Heart right ventricle (tissue), 16 donors: ENCODE measurements around the gene MTPN. TPM values are rescaled to one million over a fixed set of nuclear protein-coding genes. Genes with fewer than 3 reads are reported as not detected.

ENCODE experiments used
- ATAC-seq, 8 donors: fragments of 200-7000 bp; cut with Tn5 transposase; one replicate each; pipeline ENCODE4 v1.9.1; 2020; ENCODE audit warnings: mild to moderate bottlenecking in 8 of 8, moderate library complexity in 8 of 8, moderate number of reproducible peaks in 1 of 8
- DNase-seq, 2 donors: peaks; one replicate each; pipeline ENCODE4 v3.0.0-alpha.2; 2020
- H3K27ac ChIP-seq, 10 donors: fragments of 200-600 bp; sonication (generic) in 2 of 10; one replicate each; pipeline versions ENCODE4 v1.5.0 to v1.8.0; 2020 to 2022; ENCODE audit warnings: mild to moderate bottlenecking in 3 of 10
- H3K27me3 ChIP-seq, 7 donors: fragments of 200-600 bp; one replicate each; pipeline ENCODE4 v1.8.0; 2021 to 2022; ENCODE audit warnings: mild to moderate bottlenecking in 2 of 7
- H3K36me3 ChIP-seq, 9 donors: fragments of 200-600 bp; sonication (generic) in 1 of 9; one replicate each; pipeline versions ENCODE4 v1.5.0 to v1.8.0; 2020 to 2022; ENCODE audit warnings: mild to moderate bottlenecking in 2 of 9
- H3K4me1 ChIP-seq, 9 donors: fragments of 200-600 bp; sonication (generic) in 1 of 9; one replicate each; pipeline versions ENCODE4 v1.5.0 to v1.8.0; 2020 to 2022; ENCODE audit warnings: mild to moderate bottlenecking in 4 of 9
- H3K4me3 ChIP-seq, 10 donors: fragments of 200-600 bp; sonication (generic) in 2 of 10; one replicate each; pipeline versions ENCODE4 v1.5.0 to v1.8.0; 2020 to 2022; ENCODE audit warnings: mild to moderate bottlenecking in 7 of 10, moderate library complexity in 2 of 10
- H3K9me3 ChIP-seq, 11 donors: fragments of 200-600 bp in 10 of 11; sonication (generic) in 2 of 11; one replicate each; pipeline versions ENCODE4 v1.5.0 to v1.8.0; 2013 to 2022; ENCODE audit warnings: mild to moderate bottlenecking in 2 of 11, control low read depth in 1 of 11, moderate library complexity in 1 of 11
- WGBS, 2 donors: extraction: QIAGEN DNeasy Blood & Tissue Kit; methylation state at CpG; one replicate each; pipeline ENCODE4 v1.1.7; 2013; ENCODE audit warnings: inconsistent platforms in 1 of 2; 5-methylcytosine and 5-hydroxymethylcytosine counted together
- intact Hi-C, 10 donors: fragments of 100-400 bp; cut with DNase I; formaldehyde crosslinking; loops; one replicate each; pipeline versions ENCODE4 v1.11.1 to v1.14.2; 2022
- polyA plus RNA-seq, 2 donors: library from polyadenylated mRNA; stranded (reverse); fragments of 200-250 nt; gene quantifications; one replicate each; pipeline ENCODE4 v1.2.3, GENCODE V29; 2013
- total RNA-seq, 10 donors: library from RNA; stranded (reverse); fragmentation: NEBNext Ultra II Directional in 3 of 10; extraction: Animal tissue kit (Norgen Biotek cat#: 25700) in 3 of 10; gene quantifications; one replicate each; pipeline versions ENCODE4 v1.2.1 to v1.2.4, GENCODE V29; 2021 to 2023
- TF ChIP-seq, protein P1 (sequence below), 9 donors: fragments of 200-600 bp; sonication (generic) in 2 of 9; IDR thresholded peaks; one replicate each; pipeline versions ENCODE4 v1.5.0 to v1.8.0; 2021 to 2022; ENCODE audit warnings: antibody characterized with exemption in 9 of 9, mild to moderate bottlenecking in 5 of 9, moderate library complexity in 1 of 9
- donor health status: Arrhythmogenic right ventricular cardiomyopathy.
- donor health status: ischemic (EF 13 %, LVEDD 7.1; RV severe dilation, severe dysfunction).
- donor health status: healthy with polysubstance abuse.
- donor health status: DM: no; HTN: yes; CAD: no.
- donor health status: DM: no; HTN: no; CAD: no.
- donor health status: ischemic (EF 25% LVEDD 6.9; RV normal size, moderate dysfunction).
- donor health status: ischemic (EF 25% LVEDD 5.7; RV mildly dilated, moderate dysfunction).
- donor health status: healthy.
- donor health status: DM: yes; HTN: yes; CAD: no.
- donor health status: Ischemic cardiomyopathy.
- donor health status: ischemic (EF 35%, LVEDD 5.7; RV mildly dilated, moderate dysfunction).
- donor health status: nonischemic (EF 11% LVEDD 7.7; RV severe dilation, severe dysfunction).
- donor health status: DM: yes; HTN: yes; CAD: no.
- donor health status: PGD.
- donor health status: ischemic (EF 29% LVEDD 5.4; RV normal size, mild dysfunction).
- donor health status: nonischemic (EF 23%, LVEDD 6.1; RV moderate dilation, normal function).

Gene MTPN
- total and polyA plus RNA-seq, 12 donors, result 15.7 to 107 (median 80.7) TPM

DNA sequence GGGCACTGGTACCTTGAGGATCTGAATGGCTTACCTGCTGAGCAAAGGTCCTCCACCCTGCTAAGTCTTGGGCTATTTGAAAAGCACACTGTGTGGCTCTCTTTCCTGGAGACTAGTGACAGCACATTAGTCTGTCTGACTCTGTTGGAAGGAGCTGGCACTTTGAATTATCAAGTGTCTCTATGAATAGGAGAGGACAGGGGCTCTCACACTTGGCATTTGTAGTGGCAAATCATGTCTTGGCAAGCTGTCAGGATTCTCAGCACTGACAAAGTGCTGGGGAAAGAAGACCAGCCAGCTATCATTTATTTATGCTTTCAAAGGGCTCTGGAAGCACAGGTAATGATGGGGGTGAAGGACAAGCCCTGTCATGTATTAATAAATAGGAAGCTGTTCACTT, 62.8 kb downstream of the MTPN start:
- H3K4me1 ChIP-seq, result peaks cover 0 to 29% (median 7%) of the 10 kb centered on the region in 9 donors
- no peaks in the 10 kb centered on the region for H3K36me3 ChIP-seq
- DNase-seq (peak in 1 of 2 donors; percentile 69), ATAC-seq (peak; percentile 63 to 97 (median 90))
- H3K9me3 ChIP-seq, result no peaks in the 10 kb centered on the region
- H3K4me3 ChIP-seq, result no peak overlapping the region
- TF ChIP-seq, protein P1, sequence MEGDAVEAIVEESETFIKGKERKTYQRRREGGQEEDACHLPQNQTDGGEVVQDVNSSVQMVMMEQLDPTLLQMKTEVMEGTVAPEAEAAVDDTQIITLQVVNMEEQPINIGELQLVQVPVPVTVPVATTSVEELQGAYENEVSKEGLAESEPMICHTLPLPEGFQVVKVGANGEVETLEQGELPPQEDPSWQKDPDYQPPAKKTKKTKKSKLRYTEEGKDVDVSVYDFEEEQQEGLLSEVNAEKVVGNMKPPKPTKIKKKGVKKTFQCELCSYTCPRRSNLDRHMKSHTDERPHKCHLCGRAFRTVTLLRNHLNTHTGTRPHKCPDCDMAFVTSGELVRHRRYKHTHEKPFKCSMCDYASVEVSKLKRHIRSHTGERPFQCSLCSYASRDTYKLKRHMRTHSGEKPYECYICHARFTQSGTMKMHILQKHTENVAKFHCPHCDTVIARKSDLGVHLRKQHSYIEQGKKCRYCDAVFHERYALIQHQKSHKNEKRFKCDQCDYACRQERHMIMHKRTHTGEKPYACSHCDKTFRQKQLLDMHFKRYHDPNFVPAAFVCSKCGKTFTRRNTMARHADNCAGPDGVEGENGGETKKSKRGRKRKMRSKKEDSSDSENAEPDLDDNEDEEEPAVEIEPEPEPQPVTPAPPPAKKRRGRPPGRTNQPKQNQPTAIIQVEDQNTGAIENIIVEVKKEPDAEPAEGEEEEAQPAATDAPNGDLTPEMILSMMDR (IDR thresholded peaks at IDR 0.05), result no peak
- no peaks in the 10 kb centered on the region for H3K27me3 ChIP-seq
- intact Hi-C loops, result loop anchor here in 2 of 10 donors (10.0 kb wide), 2 partner anchors 100 to 110 kb away; no protein-coding TSS in a partner anchor
- H3K27ac ChIP-seq, result peak overlapping the region in 1 of 10 donors; percentile 27

DNA sequence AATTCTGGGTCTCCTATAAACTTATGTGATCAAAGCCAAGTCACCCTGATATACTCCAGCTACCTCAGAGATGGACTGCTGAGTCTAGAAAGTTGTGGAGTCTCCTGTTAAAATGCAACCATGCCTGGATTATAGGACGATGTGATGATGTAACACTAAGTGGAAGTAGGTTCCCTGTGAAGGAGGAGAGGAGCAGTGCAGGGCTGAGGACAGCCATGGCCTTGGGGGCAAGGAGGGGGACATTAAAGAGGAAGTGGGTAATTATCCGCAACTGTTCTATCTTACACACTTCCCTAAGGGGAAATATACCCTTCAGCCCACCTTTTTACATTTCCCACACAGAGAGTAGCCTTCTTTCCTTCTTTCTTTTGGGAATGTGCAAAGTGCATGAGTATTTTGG, 63.8 kb downstream of the MTPN start:
- no peak for ATAC-seq
- TF ChIP-seq, protein P1 (IDR thresholded peaks at IDR 0.05), result no peak
- 82 to 90% methylated on average over 2 of the region's 2 CpGs for WGBS, 2 donors
- Histone ChIP-seq H3K36me3 (no peaks in the 10 kb centered on the region), H3K4me1 (peaks cover 0 to 29% (median 7%) of the 10 kb centered on the region in 9 donors), H3K4me3 (no peak overlapping the region), H3K9me3 (no peaks in the 10 kb centered on the region), H3K27me3 (no peaks in the 10 kb centered on the region), H3K27ac (no peak overlapping the region)
- intact Hi-C loops, result loop anchor here in 2 of 10 donors (10.0 kb wide), 2 partner anchors 99 to 109 kb away; no protein-coding TSS in a partner anchor
- DNase-seq, result no peak

DNA sequence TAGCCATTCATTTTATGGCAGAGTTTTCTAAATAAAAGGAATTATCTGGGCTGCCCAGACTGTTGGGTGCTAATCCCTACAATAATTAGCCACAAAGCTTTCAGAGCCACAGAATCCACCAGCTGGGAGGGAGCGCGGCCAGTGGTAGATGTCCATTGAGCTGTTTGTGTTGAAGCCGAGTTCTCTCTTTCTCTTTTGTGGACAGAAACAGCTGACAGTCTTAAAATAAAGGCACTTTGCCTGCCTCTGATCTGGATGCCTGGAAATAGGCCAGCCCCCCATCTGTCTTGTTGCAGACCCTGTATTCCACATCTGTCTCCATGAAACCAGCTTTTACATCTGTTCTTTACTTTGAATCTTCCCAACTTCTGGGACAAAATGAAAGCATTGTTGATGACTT, 66.1 kb downstream of the MTPN start:
- Histone ChIP-seq H3K4me1 (peaks cover 0 to 24% (median 7%) of the 10 kb centered on the region in 9 donors), H3K27ac (peak overlapping the region in 2 of 10 donors; percentile 29 to 45), H3K9me3 (no peaks in the 10 kb centered on the region), H3K4me3 (peak overlapping the region in 1 of 10 donors; percentile 6), H3K36me3 (no peaks in the 10 kb centered on the region), H3K27me3 (no peaks in the 10 kb centered on the region)
- TF ChIP-seq, protein P1 (IDR thresholded peaks at IDR 0.05), result no peak
- ATAC-seq, result peak in 6 of 8 donors; percentile 22 to 69 (median 50)
- DNase-seq, result peak in 1 of 2 donors; percentile 40
- WGBS, 2 donors, result 62 to 70% methylated on average over 3 of the region's 3 CpGs
- intact Hi-C loops, result loop anchor here in 2 of 10 donors (10.0 kb wide), 2 partner anchors 96 to 106 kb away; no protein-coding TSS in a partner anchor

DNA sequence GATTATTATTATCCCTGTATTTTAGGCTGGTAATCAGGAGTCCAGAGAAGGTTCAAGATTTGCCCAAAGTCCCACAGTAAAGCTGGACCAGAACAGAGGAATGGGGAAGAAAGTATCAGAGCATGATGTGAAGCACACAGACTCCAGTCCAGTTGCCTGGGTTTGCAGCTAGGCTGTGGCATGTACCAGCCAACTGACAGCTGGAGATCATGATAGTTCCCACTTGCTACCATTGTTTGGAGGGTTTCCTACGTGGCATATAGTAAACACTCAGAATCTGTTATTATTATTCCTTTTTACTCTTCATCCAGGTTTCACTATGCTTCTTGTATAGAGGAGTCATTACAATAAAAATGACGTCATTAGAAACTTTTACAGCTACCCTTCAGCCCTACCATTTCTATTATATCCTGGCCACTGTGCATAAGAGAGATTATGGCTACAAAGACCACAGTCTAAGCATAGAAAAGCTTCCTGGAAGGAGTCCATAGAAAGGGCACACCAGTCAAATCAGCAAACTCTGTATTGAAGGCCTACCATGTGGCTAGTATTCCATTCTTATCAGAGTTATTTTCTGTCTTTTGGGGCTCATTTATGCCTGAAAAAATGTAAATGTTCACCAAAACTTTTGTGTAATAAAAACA, 66.6 kb downstream of the MTPN start:
- Histone ChIP-seq H3K4me1 (peaks cover 0 to 24% (median 7%) of the 10 kb centered on the region in 9 donors), H3K9me3 (no peaks in the 10 kb centered on the region), H3K36me3 (no peaks in the 10 kb centered on the region), H3K27ac (peak overlapping the region in 2 of 10 donors; percentile 29 to 45), H3K27me3 (no peaks in the 10 kb centered on the region), H3K4me3 (no peak overlapping the region)
- ATAC-seq (no peak), DNase-seq (no peak)
- intact Hi-C loops, result loop anchor here in 2 of 10 donors (10.0 kb wide), 2 partner anchors 96 to 106 kb away; no protein-coding TSS in a partner anchor
- TF ChIP-seq, protein P1 (IDR thresholded peaks at IDR 0.05), result no peak
- WGBS, 2 donors, result 65 to 70% methylated on average over 2 of the region's 2 CpGs
